Measurements from ENCODE around the gene ITGAV.
A peak's percentile ranks its signal among the peaks of the same experiment; 100 is the strongest.

The ITGAV gene

GRCh38 chr2:186551323-186552050 lies 38.4 kb upstream of the ITGAV start:
- in situ Hi-C loops (cut with MboI; ENCODE audit: low pct_unique_long_range_greater_than_20kb, low sequenced_read_pairs, unreplicated experiment): no loop called here
- no peak for TF ChIP-seq CTCF (IDR thresholded peaks at IDR 0.05; ENCODE audit: extremely low read depth, insufficient read depth, missing control alignments)
- no peak for DNase-seq (ENCODE audit: low spot score)

GRCh38 chr2:186554429-186554828 lies 35.4 kb upstream of the ITGAV start:
- TF ChIP-seq CTCF (IDR thresholded peaks at IDR 0.05; ENCODE audit: extremely low read depth, insufficient read depth, missing control alignments): no peak
- DNase-seq (ENCODE audit: low spot score): no peak
- in situ Hi-C loops (cut with MboI; ENCODE audit: low pct_unique_long_range_greater_than_20kb, low sequenced_read_pairs, unreplicated experiment): no loop called here

GRCh38 chr2:186554850-186555671 lies 34.8 kb upstream of the ITGAV start:
- DNase-seq (ENCODE audit: low spot score): no peak
- in situ Hi-C loops (cut with MboI; ENCODE audit: low pct_unique_long_range_greater_than_20kb, low sequenced_read_pairs, unreplicated experiment): no loop called here
- no peak for TF ChIP-seq CTCF (IDR thresholded peaks at IDR 0.05; ENCODE audit: extremely low read depth, insufficient read depth, missing control alignments)

GRCh38 chr2:186558512-186559276 lies 31.2 kb upstream of the ITGAV start:
- in situ Hi-C loops (cut with MboI; ENCODE audit: low pct_unique_long_range_greater_than_20kb, low sequenced_read_pairs, unreplicated experiment): no loop called here
- no peak for DNase-seq (ENCODE audit: low spot score)
- TF ChIP-seq CTCF (IDR thresholded peaks at IDR 0.05; ENCODE audit: extremely low read depth, insufficient read depth, missing control alignments): no peak

- no peak for DNase-seq (ENCODE audit: low spot score)
- TF ChIP-seq CTCF (IDR thresholded peaks at IDR 0.05; ENCODE audit: extremely low read depth, insufficient read depth, missing control alignments): no peak
- in situ Hi-C loops (cut with MboI; ENCODE audit: low pct_unique_long_range_greater_than_20kb, low sequenced_read_pairs, unreplicated experiment): no loop called here
These were observed 30.5 kb upstream of the ITGAV start for GRCh38 chr2:186559370-186559769.

- peak; percentile 9 for DNase-seq (ENCODE audit: low spot score)
- no peak for TF ChIP-seq CTCF (IDR thresholded peaks at IDR 0.05; ENCODE audit: extremely low read depth, insufficient read depth, missing control alignments)
- in situ Hi-C loops (cut with MboI; ENCODE audit: low pct_unique_long_range_greater_than_20kb, low sequenced_read_pairs, unreplicated experiment): no loop called here
These were observed 30.0 kb upstream of the ITGAV start for GRCh38 chr2:186559848-186560247.

Measured in GM13977 (cell line).